Sigmoid colon (tissue), 7 donors: ENCODE results near the gene NCAPH2. TPM values are rescaled to one million over a fixed set of nuclear protein-coding genes. Genes with fewer than 3 reads are reported as not detected.

ENCODE experiments used
- DNase-seq: peaks from one replicate; pipeline ENCODE4 v3.0.0-alpha.2; 2019
- H3K27ac ChIP-seq, 4 donors: fragments of 200-600 bp; sonication (generic); one replicate each; pipeline ENCODE4 v1.5.1; 2016 to 2019; ENCODE audit warnings: mild to moderate bottlenecking in 1 of 4
- H3K27me3 ChIP-seq, 3 donors: fragments of 200-600 bp; sonication (generic); one replicate each; pipeline ENCODE4 v1.5.1; 2019; ENCODE audit warnings: mild to moderate bottlenecking in 1 of 3
- H3K36me3 ChIP-seq, 4 donors: fragments of 200-600 bp; sonication (generic); one replicate each; pipeline ENCODE4 v1.5.1; 2016 to 2019
- H3K4me1 ChIP-seq, 4 donors: fragments of 200-600 bp; sonication (generic); one replicate each; pipeline ENCODE4 v1.5.1; 2017 to 2019
- H3K4me3 ChIP-seq, 4 donors: fragments of 200-600 bp; sonication (generic); one replicate each; pipeline ENCODE4 v1.5.1; 2017 to 2019; ENCODE audit warnings: mild to moderate bottlenecking in 2 of 4, moderate library complexity in 1 of 4
- H3K9me3 ChIP-seq, 4 donors: fragments of 200-600 bp in 3 of 4; sonication (generic) in 3 of 4; one replicate each; pipeline versions ENCODE4 v1.5.1 to v1.6.1; 2013 to 2019
- CTCF ChIP-seq, 4 experiments: fragments of 450-650 bp in 3 of 4; fragments of 200-600 bp in 1 of 4; IDR thresholded peaks; one replicate each; pipeline ENCODE4 v1.5.1; 2016 to 2019; ENCODE audit warnings: antibody characterized with exemption in 4 of 4, mild to moderate bottlenecking in 3 of 4, moderate library complexity in 2 of 4
- EP300 ChIP-seq, 4 donors: sonication (generic); formaldehyde crosslinking; IDR thresholded peaks; one replicate each; pipeline ENCODE4 v1.6.1; 2017; ENCODE audit warnings: antibody characterized with exemption in 4 of 4
- POLR2A ChIP-seq, 2 donors: fragments of 450-650 bp; IDR thresholded peaks; one replicate each; pipeline ENCODE4 v1.6.1; 2016; ENCODE audit warnings: antibody characterized with exemption in 2 of 2, mild to moderate bottlenecking in 2 of 2, moderate library complexity in 2 of 2
- POLR2AphosphoS5 ChIP-seq, 4 donors: sonication (generic); formaldehyde crosslinking; IDR thresholded peaks; one replicate each; pipeline ENCODE4 v1.6.1; 2017; ENCODE audit warnings: antibody characterized with exemption in 4 of 4
- WGBS, 2 donors: extraction: QIAGEN DNeasy Blood & Tissue Kit; methylation state at CpG; one replicate each; pipeline ENCODE4 v1.1.7; 2013; 5-methylcytosine and 5-hydroxymethylcytosine counted together
- intact Hi-C: fragments of 100-400 bp; cut with DNase I; formaldehyde crosslinking; loops from one replicate; pipeline ENCODE4 v1.15.1; 2023
- polyA plus RNA-seq, 3 donors: library from polyadenylated mRNA; stranded (reverse); fragments of 200-250 nt; gene quantifications; one replicate each; pipeline ENCODE4 v1.2.3, GENCODE V29; 2013
- total RNA-seq, 4 donors: library from RNA; depleted of rRNA; stranded (reverse); fragments of >200 nt; gene quantifications; one replicate each; pipeline ENCODE4 v1.1.0, GENCODE V29; 2016
- donor health status: healthy with polysubstance abuse.
- donor health status: Bipolar disorder and iron deficiency.
- donor health status: healthy.

The NCAPH2 gene
- total and polyA plus RNA-seq, 7 donors = 20.3 to 54.0 (median 34.8) TPM

GRCh38 chr22:50461536-50461935 is 46.5 kb upstream of the NCAPH2 start:
- intact Hi-C loops = no loop called here
- H3K36me3 ChIP-seq = peaks cover 67 to 100% (median 94%) of the 10 kb centered on the region in 4 donors
- no peak for DNase-seq
- no peaks in the 10 kb centered on the region for H3K9me3 ChIP-seq
- H3K4me1 ChIP-seq = no peaks in the 10 kb centered on the region
- H3K27me3 ChIP-seq = no peaks in the 10 kb centered on the region
- no peak overlapping the region for H3K27ac ChIP-seq
- H3K4me3 ChIP-seq = no peak overlapping the region
- 93 to 94% methylated on average over 26 of the region's 26 CpGs for WGBS, 2 donors
- no peak for TF ChIP-seq POLR2AphosphoS5 (IDR thresholded peaks at IDR 0.05)
- no peak for TF ChIP-seq POLR2A (IDR thresholded peaks at IDR 0.05)
- no peak for TF ChIP-seq EP300 (IDR thresholded peaks at IDR 0.05)
- no peak for TF ChIP-seq CTCF (IDR thresholded peaks at IDR 0.05)

GRCh38 chr22:50461979-50462540 is 46.0 kb upstream of the NCAPH2 start:
- peaks cover 72 to 100% (median 95%) of the 10 kb centered on the region in 4 donors for H3K36me3 ChIP-seq
- no peak overlapping the region for H3K4me3 ChIP-seq
- no peaks in the 10 kb centered on the region for H3K9me3 ChIP-seq
- no peak for TF ChIP-seq POLR2A (IDR thresholded peaks at IDR 0.05)
- TF ChIP-seq EP300 (IDR thresholded peaks at IDR 0.05) = no peak
- TF ChIP-seq CTCF (IDR thresholded peaks at IDR 0.05) = no peak
- TF ChIP-seq POLR2AphosphoS5 (IDR thresholded peaks at IDR 0.05) = no peak
- H3K27me3 ChIP-seq = no peaks in the 10 kb centered on the region
- intact Hi-C loops = no loop called here
- no peak for DNase-seq
- 94 to 96% methylated on average over 30 of the region's 30 CpGs for WGBS, 2 donors
- no peak overlapping the region for H3K27ac ChIP-seq
- no peaks in the 10 kb centered on the region for H3K4me1 ChIP-seq

GRCh38 chr22:50463188-50463900 is 44.7 kb upstream of the NCAPH2 start:
- no peaks in the 10 kb centered on the region for H3K9me3 ChIP-seq
- no peak for TF ChIP-seq POLR2AphosphoS5 (IDR thresholded peaks at IDR 0.05)
- no peak for TF ChIP-seq CTCF (IDR thresholded peaks at IDR 0.05)
- TF ChIP-seq POLR2A (IDR thresholded peaks at IDR 0.05) = no peak
- no peak for TF ChIP-seq EP300 (IDR thresholded peaks at IDR 0.05)
- 92 to 95% methylated on average over 28 of the region's 28 CpGs for WGBS, 2 donors
- H3K36me3 ChIP-seq = peaks cover 78 to 96% (median 94%) of the 10 kb centered on the region in 4 donors
- H3K27ac ChIP-seq = no peak overlapping the region
- DNase-seq = no peak
- intact Hi-C loops = no loop called here
- no peaks in the 10 kb centered on the region for H3K27me3 ChIP-seq
- no peak overlapping the region for H3K4me3 ChIP-seq
- no peaks in the 10 kb centered on the region for H3K4me1 ChIP-seq

GRCh38 chr22:50464451-50464850 is 43.6 kb upstream of the NCAPH2 start:
- TF ChIP-seq POLR2A (IDR thresholded peaks at IDR 0.05) (no peak), EP300 (IDR thresholded peaks at IDR 0.05) (no peak), POLR2AphosphoS5 (IDR thresholded peaks at IDR 0.05) (no peak), CTCF (IDR thresholded peaks at IDR 0.05) (no peak)
- peaks cover 0 to 7% (median 5%) of the 10 kb centered on the region in 4 donors for H3K4me1 ChIP-seq
- no peaks in the 10 kb centered on the region for H3K9me3 ChIP-seq
- 92 to 93% methylated on average over 24 of the region's 24 CpGs for WGBS, 2 donors
- intact Hi-C loops = no loop called here
- H3K27me3 ChIP-seq = no peaks in the 10 kb centered on the region
- peaks cover 73 to 85% (median 84%) of the 10 kb centered on the region in 4 donors for H3K36me3 ChIP-seq
- no peak overlapping the region for H3K4me3 ChIP-seq
- no peak overlapping the region for H3K27ac ChIP-seq
- no peak for DNase-seq
